GM12872 (cell line): Measurements from ENCODE around the gene SCMH1.

Experiments
- CTCF ChIP-seq: IDR thresholded peaks from 3 replicates; pipeline ENCODE4 v1.5.1; 2011; ENCODE audit warnings: low read depth, mild to moderate bottlenecking, low read length, moderate library complexity; ENCODE audit not compliant: insufficient read depth

The SCMH1 gene

GRCh38 chr1:41053316-41053715 is 188.8 kb downstream of the SCMH1 start:
- no peak for TF ChIP-seq CTCF

GRCh38 chr1:41051022-41051421 is 191.1 kb downstream of the SCMH1 start:
- no peak for TF ChIP-seq CTCF

GRCh38 chr1:41048540-41048939 is 193.6 kb downstream of the SCMH1 start:
- TF ChIP-seq CTCF: no peak

GRCh38 chr1:41046347-41046775 is 195.7 kb downstream of the SCMH1 start:
- TF ChIP-seq CTCF: no peak

GRCh38 chr1:41045740-41046139 is 196.4 kb downstream of the SCMH1 start:
- TF ChIP-seq CTCF: no peak

GRCh38 chr1:41044187-41044586 is 197.9 kb downstream of the SCMH1 start:
- no peak for TF ChIP-seq CTCF

- TF ChIP-seq CTCF: no peak
These were observed 200.4 kb downstream of the SCMH1 start for GRCh38 chr1:41041614-41042270.
